GM12801 (cell line): ENCODE results near the gene KLHL22.

Experiments
- CTCF ChIP-seq: IDR thresholded peaks from one replicate; pipeline ENCODE4 v1.5.1; 2011; ENCODE audit warnings: control low read depth; ENCODE audit not compliant: insufficient read length; ENCODE audit errors: extremely low read depth

KLHL22 gene

GRCh38 chr22:20519558-20519957 lies 24.0 kb upstream of the KLHL22 start:
- TF ChIP-seq CTCF, result no peak

- TF ChIP-seq CTCF, result no peak
Observed at GRCh38 chr22:20517841-20518592, 22.4 kb upstream of the KLHL22 start.

DNA sequence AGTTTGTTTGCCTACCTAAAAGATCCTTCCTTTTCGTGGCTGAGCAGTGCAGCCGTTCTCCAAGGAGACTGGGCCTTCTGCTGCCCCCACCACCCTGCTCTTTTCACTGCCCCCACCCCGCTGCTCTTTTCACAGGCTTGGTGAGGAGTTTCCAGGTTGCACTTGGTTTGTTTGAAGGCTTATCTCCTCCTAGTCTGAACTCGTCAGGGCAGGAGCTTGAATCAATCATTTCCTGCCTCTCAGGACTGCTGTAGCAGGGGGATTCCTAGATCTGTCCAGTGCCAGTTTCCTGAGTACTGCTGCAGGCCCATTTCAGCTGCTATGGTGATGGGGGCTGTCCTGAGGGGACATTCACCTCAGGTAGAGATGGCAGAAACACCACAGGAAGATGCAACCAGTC lies 21.8 kb upstream of the KLHL22 start:
- no peak for TF ChIP-seq CTCF

DNA sequence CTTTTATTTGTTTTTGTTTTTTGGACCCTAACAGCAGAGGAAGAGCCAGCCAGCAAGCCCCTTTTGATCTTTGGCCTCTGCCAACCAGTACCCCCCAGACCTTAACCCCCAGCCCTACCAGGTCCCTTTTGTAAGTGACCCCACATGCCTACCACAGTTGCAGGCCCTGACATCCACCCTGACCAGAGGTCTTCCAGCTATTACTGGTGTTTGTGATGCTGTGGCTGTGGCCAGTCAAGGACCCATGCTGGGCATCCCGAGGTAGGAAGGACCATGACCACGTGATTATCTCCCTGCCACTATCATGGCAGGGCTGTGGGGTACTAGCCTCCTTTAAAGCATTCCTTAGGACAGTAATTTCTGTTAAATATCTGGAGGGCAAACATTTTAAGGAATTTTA lies 20.8 kb upstream of the KLHL22 start:
- no peak for TF ChIP-seq CTCF

GRCh38 chr22:20514658-20515406 lies 19.2 kb upstream of the KLHL22 start:
- no peak for TF ChIP-seq CTCF

GRCh38 chr22:20511578-20512229 lies 16.1 kb upstream of the KLHL22 start:
- no peak for TF ChIP-seq CTCF

DNA sequence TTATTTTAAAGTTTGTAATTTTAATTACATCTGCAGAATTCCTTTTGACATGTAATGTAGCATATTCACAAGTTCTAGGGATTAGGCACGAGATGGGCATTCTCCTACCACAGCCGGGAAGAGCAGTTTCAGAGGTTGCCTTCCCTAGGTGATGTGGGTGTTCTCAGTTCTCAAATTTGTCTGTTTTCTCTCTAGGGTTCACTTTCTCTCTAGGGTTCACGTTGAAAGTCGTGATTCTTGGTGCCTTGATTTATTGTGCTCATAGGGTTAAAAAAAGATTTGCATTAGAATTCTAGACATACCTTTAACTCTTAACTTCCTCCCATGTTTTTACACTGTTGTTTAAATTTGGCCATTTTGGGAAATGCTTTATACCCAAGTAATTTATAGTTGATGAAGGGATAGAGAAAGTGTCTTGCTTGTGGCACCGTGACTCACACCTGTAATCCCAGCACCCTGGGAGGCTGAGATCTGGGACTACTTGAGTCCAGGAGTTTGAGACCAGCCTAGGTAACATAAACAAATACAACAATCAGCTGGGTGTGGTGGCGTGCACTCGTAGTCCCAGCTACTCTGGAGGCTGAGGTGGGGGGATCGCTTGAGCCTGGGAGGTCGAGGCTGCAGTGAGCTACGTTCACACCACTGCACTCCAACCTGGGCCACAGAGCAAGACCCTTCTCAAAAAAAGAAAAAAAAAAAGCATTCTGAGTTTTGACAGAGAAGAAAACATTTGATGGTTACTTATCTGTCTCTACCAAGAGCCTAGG lies 15.4 kb upstream of the KLHL22 start:
- TF ChIP-seq CTCF, result no peak
